HG03432 (cell line): Measurements from ENCODE around the gene PTPRK.

Experiments used
- ATAC-seq: cut with Tn5 transposase; IDR thresholded peaks from one replicate; pipeline ENCODE4 v1.9.1; 2021; ENCODE audit warnings: mild to moderate bottlenecking, moderate library complexity; ENCODE audit not compliant: unreplicated experiment

The PTPRK gene

GRCh38 chr6:128099571-128100197 lies 420.7 kb downstream of the PTPRK start:
- ATAC-seq = no peak

- peak; percentile 53 for ATAC-seq
These were observed 422.3 kb downstream of the PTPRK start for GRCh38 chr6:128098000-128098581.

- ATAC-seq = no peak
These were observed 423.4 kb downstream of the PTPRK start for GRCh38 chr6:128097009-128097408.

GRCh38 chr6:128095362-128095761 lies 425.0 kb downstream of the PTPRK start:
- no peak for ATAC-seq

GRCh38 chr6:128079021-128079420 lies 441.4 kb downstream of the PTPRK start:
- no peak for ATAC-seq

GRCh38 chr6:128078276-128078675 lies 442.1 kb downstream of the PTPRK start:
- ATAC-seq = peak; percentile 84

GRCh38 chr6:128076843-128077242 lies 443.6 kb downstream of the PTPRK start:
- no peak for ATAC-seq

- ATAC-seq = no peak
These were observed 445.8 kb downstream of the PTPRK start for GRCh38 chr6:128074567-128074966.

- ATAC-seq = no peak
These were observed 447.0 kb downstream of the PTPRK start for GRCh38 chr6:128073389-128073788.

GRCh38 chr6:128071212-128071611 lies 449.2 kb downstream of the PTPRK start:
- ATAC-seq = peak; percentile 82

- ATAC-seq = no peak
These were observed 450.0 kb downstream of the PTPRK start for GRCh38 chr6:128070406-128070805.

- no peak for ATAC-seq
These were observed 451.2 kb downstream of the PTPRK start for GRCh38 chr6:128069188-128069587.

GRCh38 chr6:128068119-128068479 lies 452.3 kb downstream of the PTPRK start:
- ATAC-seq = no peak

DNA sequence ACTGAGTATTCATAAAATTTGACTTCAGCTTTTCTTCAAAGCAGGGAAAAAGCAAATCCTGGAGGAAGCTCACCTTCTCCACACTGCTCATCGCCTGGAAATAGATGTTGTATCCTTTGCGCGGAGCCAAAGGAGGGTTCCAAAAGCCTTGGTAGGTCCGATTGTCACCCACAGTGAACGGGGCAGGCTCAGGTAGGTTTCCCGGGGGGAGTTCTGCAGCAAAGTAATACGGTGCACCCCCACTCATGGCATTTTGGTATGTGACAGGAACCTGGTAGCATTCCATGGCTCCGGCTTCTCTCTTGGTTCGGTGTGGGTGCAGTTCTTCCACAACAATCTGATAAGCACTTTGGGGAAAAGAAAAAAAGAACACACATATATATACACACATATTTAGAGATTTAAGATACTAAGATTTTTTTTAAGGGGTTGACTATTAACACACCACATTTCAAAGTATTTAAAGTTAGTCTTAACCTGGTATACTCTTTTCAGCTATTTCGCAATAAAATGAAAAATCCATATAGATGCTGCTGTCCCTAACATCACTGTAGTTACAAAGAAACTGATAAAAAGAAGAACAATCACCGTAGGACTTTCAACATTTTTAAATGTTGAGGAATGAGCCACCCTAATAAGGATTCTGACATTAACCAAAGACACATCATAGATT lies 452.8 kb downstream of the PTPRK start:
- ATAC-seq = no peak

DNA sequence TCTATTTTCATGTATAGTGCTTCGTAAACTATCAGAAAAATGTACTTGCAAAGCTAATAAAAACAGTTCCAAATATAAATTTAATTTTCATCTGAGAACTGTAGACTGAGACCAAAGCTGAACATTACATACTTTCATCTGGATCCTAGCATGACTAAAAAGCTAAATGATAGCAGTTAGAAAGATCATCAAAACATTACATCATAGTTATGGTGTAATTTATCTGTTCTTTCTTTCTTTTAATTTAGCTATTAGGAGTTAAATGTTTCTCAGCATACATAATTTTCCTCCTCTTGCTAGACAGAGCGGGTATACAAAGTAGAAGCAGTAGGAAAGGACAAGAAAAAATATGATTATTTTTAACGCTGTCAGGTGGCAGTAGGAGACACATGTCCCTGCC lies 455.3 kb downstream of the PTPRK start:
- no peak for ATAC-seq

DNA sequence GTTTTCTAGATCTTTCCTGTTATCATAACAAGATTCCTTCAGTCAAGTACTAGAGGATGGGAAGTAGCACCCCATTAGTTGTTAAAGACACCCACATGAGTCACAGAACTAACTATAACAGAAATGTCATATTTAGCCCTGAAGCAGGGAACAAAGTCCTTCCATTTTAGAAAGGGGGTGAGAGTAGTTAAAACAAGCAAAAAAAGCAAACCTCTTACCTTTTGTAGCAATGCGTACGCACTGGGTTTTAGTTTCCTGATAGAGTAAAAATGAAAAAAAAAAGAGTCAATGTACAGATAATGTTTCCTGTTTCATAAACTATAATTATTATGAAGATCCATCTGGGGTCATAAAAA lies 455.9 kb downstream of the PTPRK start:
- no peak for ATAC-seq

DNA sequence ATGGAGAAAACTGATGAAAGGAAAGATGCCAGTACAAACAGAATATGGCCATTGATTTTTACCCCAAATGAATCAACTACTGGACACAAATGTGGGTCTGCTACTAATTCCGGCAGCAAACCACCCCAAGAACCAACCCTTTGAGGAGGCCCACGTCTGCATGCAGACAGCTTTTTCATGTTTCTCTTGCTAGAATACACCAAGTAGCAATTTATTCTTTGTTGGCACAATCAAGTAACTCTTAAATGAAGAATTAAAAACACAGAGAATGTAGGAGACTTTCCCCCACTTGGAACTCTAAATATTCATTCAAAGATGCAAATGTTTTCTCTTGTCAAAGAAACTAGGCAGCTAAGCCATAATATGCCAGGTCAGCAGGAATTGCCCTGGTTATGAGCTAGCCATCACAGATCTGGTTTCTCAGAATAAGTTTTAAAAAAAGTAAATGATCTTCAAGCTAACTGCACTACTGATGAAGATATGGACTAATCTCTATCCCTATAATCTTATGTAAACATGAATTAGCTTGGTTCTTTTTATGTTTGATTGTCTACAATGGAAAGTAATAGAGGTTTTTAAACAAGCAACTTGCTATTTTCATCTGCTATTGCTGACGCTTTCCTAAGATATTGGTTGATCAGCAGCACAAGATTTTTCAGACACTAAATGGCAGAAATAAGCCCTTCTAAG lies 456.4 kb downstream of the PTPRK start:
- ATAC-seq = no peak

DNA sequence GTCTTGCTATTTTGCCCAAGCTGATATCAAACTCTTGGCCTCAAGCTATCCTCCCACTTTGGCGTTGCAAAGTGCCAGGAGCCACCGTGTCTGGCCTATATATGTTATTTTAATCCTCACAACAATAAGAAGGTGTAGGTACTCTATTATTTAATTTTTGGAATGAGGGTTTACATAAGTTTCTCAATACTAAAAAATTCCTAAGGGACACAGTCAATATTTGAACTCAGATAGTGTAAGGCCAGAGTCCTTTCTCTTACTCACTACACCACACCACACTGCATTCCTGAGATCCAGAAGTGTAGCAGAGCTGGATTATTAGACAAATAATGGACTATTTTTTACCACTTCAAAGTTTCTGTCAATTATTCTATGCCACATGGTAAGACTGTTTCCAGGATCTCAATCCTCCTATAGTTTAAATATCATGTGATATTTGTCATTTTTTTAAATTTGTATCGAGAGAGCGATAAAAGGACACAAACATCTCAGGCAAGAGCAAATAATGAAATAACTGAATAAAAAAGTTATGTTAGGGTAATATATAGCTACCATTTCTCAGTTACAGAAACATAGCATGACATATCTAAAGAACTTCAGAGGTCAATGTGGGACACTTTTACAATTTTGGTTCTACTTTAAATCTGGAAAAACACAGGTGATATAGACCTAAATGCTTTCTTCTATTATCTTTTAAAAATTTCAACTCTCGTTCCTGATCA lies 457.4 kb downstream of the PTPRK start:
- ATAC-seq = no peak

- ATAC-seq = no peak
These were observed 462.5 kb downstream of the PTPRK start for GRCh38 chr6:128057946-128058345.

GRCh38 chr6:128057541-128057940 lies 462.9 kb downstream of the PTPRK start:
- ATAC-seq = no peak

DNA sequence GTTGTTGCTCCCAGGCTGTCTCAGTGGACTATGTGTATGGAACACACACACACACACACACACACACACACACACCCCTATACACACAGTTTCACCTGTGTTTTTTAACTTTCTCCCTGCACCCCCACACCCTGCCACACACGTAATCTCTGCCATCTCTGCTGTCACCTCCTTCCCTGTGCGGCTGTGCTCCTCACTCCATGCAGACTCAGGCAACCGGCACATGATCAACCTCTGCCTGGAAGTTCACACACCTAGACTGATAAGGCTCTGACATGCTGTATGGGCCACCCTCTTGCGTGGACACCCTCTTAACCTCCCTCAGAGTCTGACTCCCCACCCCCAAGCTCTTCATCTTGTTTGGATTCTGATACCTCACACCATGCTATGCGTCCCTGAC lies 467.3 kb downstream of the PTPRK start:
- ATAC-seq = no peak
